ENCODE data around the gene QRFP. TPM values are rescaled to one million over a fixed set of nuclear protein-coding genes. Genes with fewer than 3 reads are reported as not detected.

The QRFP gene
- total RNA-seq, 1 donor from 2014 or later = not detected

- no peak overlapping the region for H3K4me3 Mint-ChIP-seq (ENCODE audit: low read depth)
- peaks cover 9% of the 10 kb centered on the region for H3K36me3 Mint-ChIP-seq (ENCODE audit: low read depth)
- no peaks in the 10 kb centered on the region for H3K27me3 Mint-ChIP-seq (ENCODE audit: low read depth)
- no peaks in the 10 kb centered on the region for H3K4me1 Mint-ChIP-seq (ENCODE audit: low read depth)
- intact Hi-C loops (cut with micrococcal nuclease) = no loop called here
- DNase-seq (ENCODE audit: low spot score) = no peak
- H3K9me3 Mint-ChIP-seq = no peaks in the 10 kb centered on the region
- no peak overlapping the region for H3K27ac Mint-ChIP-seq
Observed at GRCh38 chr9:130868230-130868629, 28.4 kb downstream of the QRFP start.

GRCh38 chr9:130867556-130867955 lies 29.1 kb downstream of the QRFP start:
- peaks cover 11% of the 10 kb centered on the region for H3K36me3 Mint-ChIP-seq (ENCODE audit: low read depth)
- H3K27me3 Mint-ChIP-seq (ENCODE audit: low read depth) = no peaks in the 10 kb centered on the region
- intact Hi-C loops (cut with micrococcal nuclease) = loop anchor here (2.0 kb wide), 1 partner anchor 179 kb away; no protein-coding TSS in a partner anchor
- DNase-seq (ENCODE audit: low spot score) = no peak
- no peaks in the 10 kb centered on the region for H3K4me1 Mint-ChIP-seq (ENCODE audit: low read depth)
- H3K9me3 Mint-ChIP-seq = no peaks in the 10 kb centered on the region
- no peak overlapping the region for H3K4me3 Mint-ChIP-seq (ENCODE audit: low read depth)
- H3K27ac Mint-ChIP-seq = no peak overlapping the region

GRCh38 chr9:130866474-130866965 lies 30.1 kb downstream of the QRFP start:
- intact Hi-C loops (cut with micrococcal nuclease) = loop anchor here (1.0 to 2.0 kb wide), 2 partner anchors 95 to 180 kb away; no protein-coding TSS in a partner anchor
- Mint-ChIP-seq H3K4me1 (ENCODE audit: low read depth) (no peaks in the 10 kb centered on the region), H3K27me3 (ENCODE audit: low read depth) (no peaks in the 10 kb centered on the region), H3K36me3 (ENCODE audit: low read depth) (peaks cover 5% of the 10 kb centered on the region), H3K4me3 (ENCODE audit: low read depth) (no peak overlapping the region), H3K9me3 (no peaks in the 10 kb centered on the region), H3K27ac (no peak overlapping the region)
- DNase-seq (ENCODE audit: low spot score) = peak; percentile 31

- Mint-ChIP-seq H3K9me3 (no peaks in the 10 kb centered on the region), H3K4me1 (ENCODE audit: low read depth) (no peaks in the 10 kb centered on the region), H3K4me3 (ENCODE audit: low read depth) (no peak overlapping the region), H3K27ac (no peak overlapping the region), H3K36me3 (ENCODE audit: low read depth) (peaks cover 5% of the 10 kb centered on the region), H3K27me3 (ENCODE audit: low read depth) (no peaks in the 10 kb centered on the region)
- DNase-seq (ENCODE audit: low spot score) = no peak
- intact Hi-C loops (cut with micrococcal nuclease) = loop anchor here (1.0 to 2.0 kb wide), 2 partner anchors 95 to 181 kb away; no protein-coding TSS in a partner anchor
Observed at GRCh38 chr9:130865921-130866320, 30.7 kb downstream of the QRFP start.

- H3K27me3 Mint-ChIP-seq (ENCODE audit: low read depth) = no peaks in the 10 kb centered on the region
Observed at GRCh38 chr9:130864541-130864940, 32.1 kb downstream of the QRFP start.

GRCh38 chr9:130862747-130863146 lies 33.9 kb downstream of the QRFP start:
- intact Hi-C loops (cut with micrococcal nuclease) = loop anchor here (5.0 kb wide), 1 partner anchor 150 kb away; no protein-coding TSS in a partner anchor
- Mint-ChIP-seq H3K36me3 (ENCODE audit: low read depth) (peaks cover 5% of the 10 kb centered on the region), H3K9me3 (no peaks in the 10 kb centered on the region), H3K27ac (no peak overlapping the region), H3K4me1 (ENCODE audit: low read depth) (no peaks in the 10 kb centered on the region), H3K27me3 (ENCODE audit: low read depth) (no peaks in the 10 kb centered on the region), H3K4me3 (ENCODE audit: low read depth) (no peak overlapping the region)
- DNase-seq (ENCODE audit: low spot score) = no peak

More at GRCh38 chr9:130864541-130864940, 32.1 kb downstream of the QRFP start:
- Mint-ChIP-seq H3K36me3 (ENCODE audit: low read depth) (peaks cover 5% of the 10 kb centered on the region), H3K4me3 (ENCODE audit: low read depth) (no peak overlapping the region), H3K27ac (no peak overlapping the region), H3K4me1 (ENCODE audit: low read depth) (no peaks in the 10 kb centered on the region), H3K9me3 (no peaks in the 10 kb centered on the region)
- intact Hi-C loops (cut with micrococcal nuclease) = loop anchor here (5.0 kb wide), 1 partner anchor 152 kb away; no protein-coding TSS in a partner anchor
- DNase-seq (ENCODE audit: low spot score) = no peak

- no peaks in the 10 kb centered on the region for H3K4me1 Mint-ChIP-seq (ENCODE audit: low read depth)
- H3K36me3 Mint-ChIP-seq (ENCODE audit: low read depth) = peaks cover 5% of the 10 kb centered on the region
- H3K27me3 Mint-ChIP-seq (ENCODE audit: low read depth) = no peaks in the 10 kb centered on the region
- H3K27ac Mint-ChIP-seq = no peak overlapping the region
- intact Hi-C loops (cut with micrococcal nuclease) = loop anchor here (5.0 kb wide), 1 partner anchor 150 kb away; no protein-coding TSS in a partner anchor
- H3K9me3 Mint-ChIP-seq = no peaks in the 10 kb centered on the region
- H3K4me3 Mint-ChIP-seq (ENCODE audit: low read depth) = no peak overlapping the region
- no peak for DNase-seq (ENCODE audit: low spot score)
Observed at GRCh38 chr9:130862217-130862616, 34.4 kb downstream of the QRFP start.

- Mint-ChIP-seq H3K4me1 (ENCODE audit: low read depth) (no peaks in the 10 kb centered on the region), H3K4me3 (ENCODE audit: low read depth) (no peak overlapping the region)
- intact Hi-C loops (cut with micrococcal nuclease) = loop anchor here (5.0 kb wide), 1 partner anchor 149 kb away; no protein-coding TSS in a partner anchor
Observed at GRCh38 chr9:130861372-130862180, 35.0 kb downstream of the QRFP start.

GRCh38 chr9:130860458-130861316 lies 35.9 kb downstream of the QRFP start:
- peaks cover 10% of the 10 kb centered on the region for H3K36me3 Mint-ChIP-seq (ENCODE audit: low read depth)
- DNase-seq (ENCODE audit: low spot score) = no peak
- no peaks in the 10 kb centered on the region for H3K27me3 Mint-ChIP-seq (ENCODE audit: low read depth)
- no peak overlapping the region for H3K27ac Mint-ChIP-seq
- intact Hi-C loops (cut with micrococcal nuclease) = loop anchor here (5.0 kb wide), 1 partner anchor 148 kb away; no protein-coding TSS in a partner anchor
- H3K4me3 Mint-ChIP-seq (ENCODE audit: low read depth) = no peak overlapping the region
- no peaks in the 10 kb centered on the region for H3K4me1 Mint-ChIP-seq (ENCODE audit: low read depth)
- H3K9me3 Mint-ChIP-seq = no peaks in the 10 kb centered on the region

More at GRCh38 chr9:130861372-130862180, 35.0 kb downstream of the QRFP start:
- no peaks in the 10 kb centered on the region for H3K27me3 Mint-ChIP-seq (ENCODE audit: low read depth)
- no peaks in the 10 kb centered on the region for H3K9me3 Mint-ChIP-seq
- H3K36me3 Mint-ChIP-seq (ENCODE audit: low read depth) = peaks cover 7% of the 10 kb centered on the region
- DNase-seq (ENCODE audit: low spot score) = no peak
- H3K27ac Mint-ChIP-seq = no peak overlapping the region

GRCh38 chr9:130858739-130859705 lies 37.6 kb downstream of the QRFP start:
- no peak for DNase-seq (ENCODE audit: low spot score)
- no peaks in the 10 kb centered on the region for H3K4me1 Mint-ChIP-seq (ENCODE audit: low read depth)
- no peaks in the 10 kb centered on the region for H3K9me3 Mint-ChIP-seq
- intact Hi-C loops (cut with micrococcal nuclease) = no loop called here
- H3K36me3 Mint-ChIP-seq (ENCODE audit: low read depth) = peaks cover 10% of the 10 kb centered on the region
- H3K27ac Mint-ChIP-seq = no peak overlapping the region
- H3K27me3 Mint-ChIP-seq (ENCODE audit: low read depth) = no peaks in the 10 kb centered on the region
- no peak overlapping the region for H3K4me3 Mint-ChIP-seq (ENCODE audit: low read depth)

- Mint-ChIP-seq H3K36me3 (ENCODE audit: low read depth) (peaks cover 6% of the 10 kb centered on the region), H3K4me1 (ENCODE audit: low read depth) (no peaks in the 10 kb centered on the region), H3K9me3 (no peaks in the 10 kb centered on the region), H3K27ac (no peak overlapping the region), H3K27me3 (ENCODE audit: low read depth) (no peaks in the 10 kb centered on the region), H3K4me3 (ENCODE audit: low read depth) (no peak overlapping the region)
- intact Hi-C loops (cut with micrococcal nuclease) = no loop called here
- no peak for DNase-seq (ENCODE audit: low spot score)
Observed at GRCh38 chr9:130857864-130858738, 38.5 kb downstream of the QRFP start.

Measured in activated T-helper 2 cell treated with anti-CD3 and anti-CD28 coated beads, Interferon-gamma antibody, Interleukin-2, Interleukin-4, amounts not matched to agents 10 μg/mL and 5 μg/mL and 100 μg/mL, durations not matched to agents 14 hours and 24 hours and 36 hours (primary cell).